D721Med (cell line): ENCODE measurements around the gene HOXB4.

ENCODE experiments used
- DNase-seq: peaks from one replicate; pipeline ENCODE4 v3.0.0; 2011; ENCODE audit warnings: low spot score; ENCODE audit not compliant: insufficient read length
- FAIRE-seq: peaks from 2 replicates; lab custom pipeline; 2011; peaks lifted over from hg19 to GRCh38; lab: Jason Lieb, UNC
- CTCF ChIP-seq: IDR thresholded peaks from 2 replicates; pipeline ENCODE4 v1.5.1; 2012; ENCODE audit warnings: mild to moderate bottlenecking, control low read depth; ENCODE audit not compliant: insufficient read depth; ENCODE audit errors: missing control alignments

HOXB4 gene

GRCh38 chr17:48578616-48579470 lies 693 bp upstream of the HOXB4 start:
- DNase-seq = no peak
- TF ChIP-seq CTCF = no peak
- FAIRE-seq = no peak

DNA sequence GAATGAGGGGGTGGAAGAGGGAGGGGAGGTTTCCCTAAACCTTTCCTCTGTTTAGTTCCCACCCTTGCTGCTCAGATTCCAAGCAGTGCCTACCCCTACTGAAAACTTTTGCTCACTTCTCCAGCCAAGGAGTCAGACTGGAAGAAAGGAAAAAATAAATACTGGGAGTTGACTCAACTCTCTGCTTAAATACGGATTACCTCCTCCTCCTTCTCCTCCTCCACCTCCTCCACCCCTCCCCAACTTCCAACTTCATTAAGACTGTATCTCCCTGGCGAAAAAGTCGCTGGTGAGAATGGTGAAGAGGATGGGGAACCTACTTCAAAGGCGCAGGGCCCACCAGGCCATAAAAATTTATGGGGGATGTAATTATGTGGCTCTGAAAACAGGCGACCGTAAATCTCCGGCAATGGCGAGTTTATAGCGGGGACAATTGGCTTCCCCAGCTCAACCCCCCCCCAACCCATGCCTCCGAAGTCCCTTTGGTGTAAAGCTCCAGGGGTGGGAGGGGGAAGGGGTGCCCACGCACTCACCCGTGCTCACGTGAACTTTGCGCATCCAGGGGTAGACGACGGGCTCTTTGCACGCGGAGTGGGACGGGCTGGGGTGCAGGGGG lies 712 bp downstream of the HOXB4 start:
- FAIRE-seq = no peak
- DNase-seq = no peak
- TF ChIP-seq CTCF = no peak

DNA sequence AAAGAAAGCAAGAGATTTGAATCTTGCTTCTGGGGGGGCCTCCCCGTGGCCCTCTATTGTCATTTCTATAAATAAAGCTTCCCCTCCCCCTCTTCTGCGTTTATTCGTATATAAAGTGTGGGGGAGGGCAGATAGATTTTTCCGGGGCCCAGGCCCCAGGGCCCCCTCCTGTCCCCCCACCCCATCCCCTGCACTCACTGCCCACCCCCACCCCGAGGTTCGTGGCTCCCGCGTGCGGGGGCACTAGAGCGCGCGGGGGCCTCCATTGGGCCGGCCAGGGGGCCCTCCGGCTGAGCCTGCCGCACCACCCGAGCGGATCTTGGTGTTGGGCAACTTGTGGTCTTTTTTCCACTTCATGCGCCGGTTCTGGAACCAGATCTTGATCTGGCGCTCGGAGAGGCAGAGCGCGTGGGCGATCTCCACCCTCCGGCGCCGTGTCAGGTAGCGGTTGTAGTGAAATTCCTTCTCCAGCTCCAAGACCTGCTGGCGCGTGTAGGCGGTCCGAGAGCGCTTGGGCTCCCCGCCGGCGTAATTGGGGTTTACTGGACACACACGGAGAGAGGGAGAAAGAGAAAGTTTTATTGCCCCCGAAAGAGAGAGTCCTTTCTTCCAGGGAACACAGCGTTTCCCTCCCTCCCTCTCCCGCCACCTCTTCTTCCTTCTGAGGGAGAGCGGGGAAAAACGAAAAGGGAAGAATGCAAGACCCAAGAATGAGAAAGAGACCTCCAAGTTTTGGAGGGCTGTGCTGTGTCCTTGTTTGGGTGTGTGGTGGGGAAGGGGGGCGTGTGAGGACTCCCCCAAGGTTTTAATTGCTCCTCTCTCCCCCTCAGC lies 1.5 kb downstream of the HOXB4 start:
- DNase-seq (no peak), FAIRE-seq (no peak)
- no peak for TF ChIP-seq CTCF

- no peak for DNase-seq
Observed at GRCh38 chr17:48575673-48576478, 2.3 kb downstream of the HOXB4 start.

DNA sequence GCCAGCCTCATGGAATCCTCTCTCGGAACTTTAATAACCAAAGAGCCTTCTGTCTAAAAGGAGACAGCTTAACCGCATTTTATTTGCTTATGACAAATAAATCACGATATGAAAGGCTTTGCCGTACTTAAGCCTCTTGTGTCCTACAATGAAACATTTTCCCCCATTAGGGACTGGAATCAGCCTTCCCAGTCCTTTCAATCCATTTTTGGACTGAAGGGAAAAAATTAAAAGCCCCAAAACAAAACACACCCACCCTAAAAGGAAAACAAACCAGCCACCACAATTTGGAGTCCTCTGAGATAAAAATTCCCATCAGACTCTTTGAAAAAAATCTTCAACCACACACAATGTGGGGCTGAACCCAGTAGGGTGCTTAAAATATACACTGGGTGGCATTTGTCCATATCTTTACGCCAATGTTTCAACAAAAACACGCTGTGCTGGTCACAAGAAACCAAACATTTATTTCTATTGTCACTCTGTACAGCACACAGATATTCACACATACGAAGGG lies 3.0 kb downstream of the HOXB4 start:
- no peak for TF ChIP-seq CTCF
- FAIRE-seq = no peak
- DNase-seq = no peak

More at GRCh38 chr17:48575673-48576478, 2.3 kb downstream of the HOXB4 start:
- TF ChIP-seq CTCF = no peak
- FAIRE-seq = no peak

DNA sequence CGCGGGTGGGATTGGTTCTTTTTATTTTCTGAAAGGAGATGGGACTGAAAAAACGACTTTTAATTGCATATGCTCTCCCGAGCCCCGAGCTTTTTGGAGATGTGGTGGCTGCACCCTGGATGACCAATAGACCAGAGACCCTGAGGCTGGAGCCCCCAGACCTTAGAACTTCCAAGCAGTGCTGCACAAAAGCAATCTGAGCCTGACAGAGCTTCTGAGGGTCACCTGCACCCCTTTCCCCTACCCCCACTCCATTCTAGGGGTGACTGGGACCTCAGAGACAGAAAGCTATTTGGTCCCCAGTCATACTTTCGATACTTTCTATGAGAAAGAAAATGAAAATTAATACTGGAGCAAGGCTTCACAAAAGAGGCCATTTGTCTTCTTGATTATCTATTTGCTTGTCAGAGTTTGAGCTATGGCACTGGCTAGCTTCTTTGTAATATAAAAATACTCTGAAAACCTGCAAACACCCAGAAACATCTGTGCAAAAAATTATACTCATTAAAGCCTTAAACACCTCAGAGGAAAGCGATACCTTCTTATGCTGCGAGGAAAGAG lies 3.6 kb downstream of the HOXB4 start:
- no peak for FAIRE-seq

More for the DNA sequence above, 3.6 kb downstream of the HOXB4 start:
- TF ChIP-seq CTCF = no peak
- no peak for DNase-seq
